Stimulated activated CD4-positive, alpha-beta T cell treated with anti-CD3 and anti-CD28 coated beads, Interleukin-4, amount 100 ng/mL, for 1 hour (primary cell): ENCODE data around the gene TMTC3.
"Not testable (repeated sequence)": the region's sequence is repeated elsewhere in the genome, so short reads cannot be mapped to it uniquely, and the experiment has no call there.

ENCODE experiments used
- DNase-seq: peaks from one replicate; pipeline ENCODE4 v3.0.0-alpha.2; 2020

TMTC3 gene

GRCh38 chr12:88167384-88167783 is 25.3 kb downstream of the TMTC3 start:
- DNase-seq, result no peak

GRCh38 chr12:88172844-88173407 is 30.8 kb downstream of the TMTC3 start:
- DNase-seq, result no peak

- DNase-seq, result no peak
Observed at GRCh38 chr12:88175544-88175943, 33.4 kb downstream of the TMTC3 start.

- no peak for DNase-seq
Observed at GRCh38 chr12:88179436-88180014, 37.4 kb downstream of the TMTC3 start.

GRCh38 chr12:88181881-88182280 is 39.8 kb downstream of the TMTC3 start:
- no peak for DNase-seq

- DNase-seq, result no peak
Observed at GRCh38 chr12:88182416-88182815, 40.3 kb downstream of the TMTC3 start.

GRCh38 chr12:88184196-88184595 is 42.1 kb downstream of the TMTC3 start:
- no peak for DNase-seq

GRCh38 chr12:88185279-88185678 is 43.2 kb downstream of the TMTC3 start:
- DNase-seq, result no peak

GRCh38 chr12:88185988-88186387 is 43.9 kb downstream of the TMTC3 start:
- DNase-seq, result no peak

- DNase-seq, result no peak
Observed at GRCh38 chr12:88187571-88187970, 45.5 kb downstream of the TMTC3 start.

- no peak for DNase-seq
Observed at GRCh38 chr12:88188180-88188579, 46.1 kb downstream of the TMTC3 start.

- DNase-seq, result no peak
Observed at GRCh38 chr12:88192426-88192825, 50.3 kb downstream of the TMTC3 start.

- no peak for DNase-seq
Observed at GRCh38 chr12:88194868-88195267, 52.8 kb downstream of the TMTC3 start.

- DNase-seq, result no peak
Observed at GRCh38 chr12:88200029-88200428, 57.9 kb downstream of the TMTC3 start.

GRCh38 chr12:88202500-88202899 is 60.4 kb downstream of the TMTC3 start:
- no peak for DNase-seq

- no peak for DNase-seq
Observed at GRCh38 chr12:88206601-88207000, 64.5 kb downstream of the TMTC3 start.

GRCh38 chr12:88207921-88208620 is 66.0 kb downstream of the TMTC3 start:
- DNase-seq, result no peak

GRCh38 chr12:88208661-88209060 is 66.6 kb downstream of the TMTC3 start:
- DNase-seq, result no peak

GRCh38 chr12:88210311-88210710 is 68.2 kb downstream of the TMTC3 start:
- not testable (repeated sequence) for DNase-seq

GRCh38 chr12:88218293-88218692 is 76.2 kb downstream of the TMTC3 start:
- DNase-seq, result no peak

- DNase-seq, result no peak
Observed at GRCh38 chr12:88219861-88220260, 77.8 kb downstream of the TMTC3 start.

- no peak for DNase-seq
Observed at GRCh38 chr12:88223519-88223918, 81.4 kb downstream of the TMTC3 start.

GRCh38 chr12:88225776-88226175 is 83.7 kb downstream of the TMTC3 start:
- DNase-seq, result no peak

- no peak for DNase-seq
Observed at GRCh38 chr12:88227263-88227662, 85.2 kb downstream of the TMTC3 start.

- DNase-seq, result no peak
Observed at GRCh38 chr12:88227871-88228270, 85.8 kb downstream of the TMTC3 start.
